WERI-Rb-1 (cell line): ENCODE results near the gene AGAP1.
"Not testable (repeated sequence)": the region's sequence is repeated elsewhere in the genome, so short reads cannot be mapped to it uniquely, and the experiment has no call there.

Experiments used
- DNase-seq: peaks from one replicate; pipeline ENCODE4 v3.0.0-alpha.2; 2020
- H3K27ac ChIP-seq: fragments of 250-450 bp; sonication (Bioruptor Pico); 2 replicates; pipeline ENCODE4 v1.5.1; 2020; ENCODE audit warnings: mild to moderate bottlenecking, moderate library complexity
- H3K27me3 ChIP-seq: fragments of 250-450 bp; sonication (Bioruptor Pico); 2 replicates; pipeline ENCODE4 v1.5.1; 2021; ENCODE audit warnings: mild to moderate bottlenecking, low read depth, moderate library complexity; ENCODE audit not compliant: insufficient read depth, severe bottlenecking
- H3K36me3 ChIP-seq: fragments of 250-450 bp; sonication (Bioruptor Pico); 2 replicates; pipeline ENCODE4 v1.5.1; 2020; ENCODE audit warnings: mild to moderate bottlenecking, moderate library complexity
- H3K4me3 ChIP-seq: 2 replicates; pipeline ENCODE4 v1.5.1; 2011; ENCODE audit warnings: low read depth, mild to moderate bottlenecking, control low read depth, low read length
- H3K9me3 ChIP-seq: fragments of 250-450 bp; sonication (Bioruptor Pico); 2 replicates; pipeline ENCODE4 v1.5.1; 2021; ENCODE audit warnings: mild to moderate bottlenecking, moderate library complexity; ENCODE audit not compliant: severe bottlenecking
- TF ChIP-seq, protein P1 (sequence below): IDR thresholded peaks from 2 replicates; pipeline ENCODE4 v1.5.1; 2011; ENCODE audit warnings: low read depth, mild to moderate bottlenecking, control low read depth, inconsistent platforms, low read length

Gene AGAP1

DNA sequence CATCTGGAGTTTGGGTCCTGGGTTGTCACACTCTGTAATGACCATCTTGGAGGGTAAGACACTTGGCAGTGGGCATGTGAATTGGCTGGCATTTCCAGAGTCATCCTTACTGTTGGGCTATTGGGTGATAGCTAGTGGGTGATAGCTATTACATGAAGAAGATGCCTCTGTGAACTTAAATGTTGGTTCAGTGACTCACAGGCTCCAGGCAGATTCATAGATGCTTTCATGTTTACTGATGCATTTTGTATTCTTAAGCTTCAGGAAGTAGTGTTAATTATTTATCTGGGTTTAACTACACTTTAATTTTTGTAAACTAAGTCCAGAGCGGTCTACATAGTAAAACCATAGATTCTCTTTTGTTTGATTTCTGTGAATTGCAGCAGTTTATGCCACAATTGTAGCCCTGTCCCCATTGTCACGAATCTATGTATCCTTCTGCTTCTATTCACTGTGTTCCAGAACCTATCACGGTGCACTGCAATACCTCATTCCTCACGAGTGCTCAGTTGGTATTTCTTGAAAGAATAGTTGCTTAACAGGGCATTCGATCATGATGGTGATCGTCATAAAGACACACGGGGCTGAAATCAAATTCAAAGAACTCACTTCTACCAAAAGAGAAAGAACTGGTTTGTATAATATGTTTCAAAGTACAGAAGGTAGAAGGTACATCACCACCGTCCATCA lies 594.7 kb downstream of the AGAP1 start:
- H3K27me3 ChIP-seq, result no peaks in the 10 kb centered on the region

DNA sequence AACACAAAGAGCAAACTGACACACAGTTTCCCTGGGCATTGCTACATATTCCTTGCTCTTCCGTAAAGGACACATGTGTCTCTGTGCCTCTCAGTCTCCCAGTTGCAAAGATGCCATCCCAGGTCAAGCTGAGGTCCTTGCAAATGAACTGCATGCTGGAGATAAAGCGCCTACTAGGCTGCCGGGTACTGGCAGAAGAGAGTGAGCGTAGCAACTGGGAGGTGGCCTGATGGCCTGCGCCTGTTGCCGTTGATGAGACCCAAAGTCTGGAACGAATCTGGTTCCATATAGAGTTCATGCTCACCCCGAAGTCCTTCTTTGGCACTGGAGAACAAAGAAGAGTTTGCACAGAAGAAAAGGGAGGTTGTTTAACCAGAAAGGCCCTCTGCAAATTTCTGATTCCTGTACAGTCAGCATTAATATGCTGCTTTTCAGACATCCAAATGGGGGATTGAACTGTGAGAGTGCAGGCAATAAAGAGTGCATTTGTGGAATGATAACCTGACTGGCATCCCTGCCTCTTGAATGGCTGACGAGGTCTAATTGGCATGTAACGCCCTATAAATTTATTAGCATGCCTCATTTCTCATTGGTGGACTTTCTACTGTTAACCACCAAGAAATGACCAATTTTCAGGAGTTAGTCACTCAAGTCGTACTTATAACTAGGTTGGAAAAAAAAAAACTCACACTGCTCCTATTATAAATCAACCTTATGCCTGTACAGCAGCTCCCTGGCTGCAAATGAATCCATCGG lies 595.6 kb downstream of the AGAP1 start:
- Histone ChIP-seq H3K27me3 (no peaks in the 10 kb centered on the region), H3K4me3 (no peak overlapping the region), H3K27ac (no peak overlapping the region), H3K36me3 (no peaks in the 10 kb centered on the region), H3K9me3 (no peaks in the 10 kb centered on the region)
- TF ChIP-seq, protein P1, sequence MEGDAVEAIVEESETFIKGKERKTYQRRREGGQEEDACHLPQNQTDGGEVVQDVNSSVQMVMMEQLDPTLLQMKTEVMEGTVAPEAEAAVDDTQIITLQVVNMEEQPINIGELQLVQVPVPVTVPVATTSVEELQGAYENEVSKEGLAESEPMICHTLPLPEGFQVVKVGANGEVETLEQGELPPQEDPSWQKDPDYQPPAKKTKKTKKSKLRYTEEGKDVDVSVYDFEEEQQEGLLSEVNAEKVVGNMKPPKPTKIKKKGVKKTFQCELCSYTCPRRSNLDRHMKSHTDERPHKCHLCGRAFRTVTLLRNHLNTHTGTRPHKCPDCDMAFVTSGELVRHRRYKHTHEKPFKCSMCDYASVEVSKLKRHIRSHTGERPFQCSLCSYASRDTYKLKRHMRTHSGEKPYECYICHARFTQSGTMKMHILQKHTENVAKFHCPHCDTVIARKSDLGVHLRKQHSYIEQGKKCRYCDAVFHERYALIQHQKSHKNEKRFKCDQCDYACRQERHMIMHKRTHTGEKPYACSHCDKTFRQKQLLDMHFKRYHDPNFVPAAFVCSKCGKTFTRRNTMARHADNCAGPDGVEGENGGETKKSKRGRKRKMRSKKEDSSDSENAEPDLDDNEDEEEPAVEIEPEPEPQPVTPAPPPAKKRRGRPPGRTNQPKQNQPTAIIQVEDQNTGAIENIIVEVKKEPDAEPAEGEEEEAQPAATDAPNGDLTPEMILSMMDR, result no peak
- DNase-seq, result no peak

More for the DNA sequence above, 594.7 kb downstream of the AGAP1 start:
- no peaks in the 10 kb centered on the region for H3K36me3 ChIP-seq
- no peaks in the 10 kb centered on the region for H3K9me3 ChIP-seq
- TF ChIP-seq, protein P1, result no peak
- no peak overlapping the region for H3K4me3 ChIP-seq
- DNase-seq, result no peak
- H3K27ac ChIP-seq, result no peak overlapping the region

DNA sequence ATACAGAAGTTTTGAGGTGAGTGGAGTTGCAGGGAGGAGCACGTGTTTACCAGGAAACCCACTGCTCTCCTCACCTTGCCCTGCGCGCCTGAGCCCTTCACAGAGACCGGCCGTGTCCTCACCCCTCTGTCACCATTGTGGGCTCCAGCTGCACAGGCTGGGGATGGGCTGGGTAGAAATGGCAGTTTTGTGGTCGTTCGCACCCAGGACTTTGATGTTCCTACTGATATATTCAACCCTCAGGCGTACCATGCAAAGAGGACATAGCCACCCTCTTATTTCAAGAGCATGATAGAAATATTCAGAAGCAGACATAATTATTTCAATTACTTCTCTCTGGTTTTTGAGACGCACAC lies 596.2 kb downstream of the AGAP1 start:
- Histone ChIP-seq H3K36me3 (no peaks in the 10 kb centered on the region), H3K27me3 (no peaks in the 10 kb centered on the region), H3K9me3 (no peaks in the 10 kb centered on the region), H3K4me3 (no peak overlapping the region), H3K27ac (no peak overlapping the region)
- TF ChIP-seq, protein P1, result no peak
- DNase-seq, result no peak

- H3K9me3 ChIP-seq, result not testable (repeated sequence)
Observed at GRCh38 chr2:236090826-236091225, 597.0 kb downstream of the AGAP1 start.

GRCh38 chr2:236092714-236093113 lies 598.9 kb downstream of the AGAP1 start:
- no peak overlapping the region for H3K4me3 ChIP-seq
- H3K36me3 ChIP-seq, result no peaks in the 10 kb centered on the region
- TF ChIP-seq, protein P1, result no peak
- no peaks in the 10 kb centered on the region for H3K9me3 ChIP-seq
- no peak for DNase-seq
- no peaks in the 10 kb centered on the region for H3K27me3 ChIP-seq
- H3K27ac ChIP-seq, result no peak overlapping the region

More at GRCh38 chr2:236090826-236091225, 597.0 kb downstream of the AGAP1 start:
- H3K27me3 ChIP-seq, H3K4me3 ChIP-seq, H3K27ac ChIP-seq, H3K36me3 ChIP-seq, DNase-seq: not testable (repeated sequence)

- no peaks in the 10 kb centered on the region for H3K36me3 ChIP-seq
- no peak overlapping the region for H3K4me3 ChIP-seq
- no peak for DNase-seq
- H3K9me3 ChIP-seq, result no peaks in the 10 kb centered on the region
- TF ChIP-seq, protein P1, result no peak
- no peak overlapping the region for H3K27ac ChIP-seq
- H3K27me3 ChIP-seq, result no peaks in the 10 kb centered on the region
Observed at GRCh38 chr2:236093134-236093533, 599.3 kb downstream of the AGAP1 start.
